NCI-H2171 treated with DMSO at 0.1 percent for 48 hours (cell line): ENCODE data around the gene LRMDA.
A peak's percentile ranks its signal among the peaks of the same experiment; 100 is the strongest.

Experiments used
- DNase-seq: peaks from one replicate; lab custom pipeline; 2025; lab: John Stamatoyannopoulos, UW

Gene LRMDA

DNA sequence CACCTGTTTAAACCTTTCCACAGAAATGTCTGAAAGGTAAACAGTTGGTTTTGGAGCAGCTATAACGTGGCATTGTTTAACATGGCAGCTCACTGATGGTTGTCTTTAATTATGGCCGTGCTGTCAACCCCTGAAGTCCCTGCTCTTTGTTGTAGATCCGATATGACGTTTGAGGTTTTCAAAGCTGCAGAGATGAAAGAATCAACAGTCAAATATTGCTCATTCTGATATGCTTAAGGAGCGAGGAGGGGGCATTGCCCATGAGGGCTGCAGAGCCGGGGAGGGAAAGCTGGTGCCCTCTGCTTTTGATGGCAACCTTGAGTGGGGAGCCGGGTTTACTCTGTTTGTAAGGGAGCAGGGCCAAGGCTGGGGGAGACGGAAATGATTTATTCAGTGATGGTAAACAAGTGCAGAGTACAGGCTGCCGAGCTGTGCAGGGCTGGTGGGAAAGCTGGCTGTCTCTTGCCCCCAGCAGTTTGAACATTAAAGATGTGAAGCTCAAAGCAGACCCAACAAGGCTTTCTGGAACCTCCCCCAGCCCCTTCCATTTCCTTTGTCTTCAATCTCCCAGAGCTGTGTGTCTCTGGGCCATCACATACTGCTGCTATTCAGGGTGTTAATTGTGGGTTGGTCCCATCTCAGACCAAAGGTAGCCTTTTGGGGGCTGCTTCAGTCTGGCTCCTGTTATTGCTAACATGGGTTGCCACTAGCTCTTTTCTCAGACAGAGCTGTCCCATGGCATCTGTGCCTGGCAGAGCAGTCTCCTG, 345.5 kb downstream of the LRMDA start:
- DNase-seq = no peak

DNA sequence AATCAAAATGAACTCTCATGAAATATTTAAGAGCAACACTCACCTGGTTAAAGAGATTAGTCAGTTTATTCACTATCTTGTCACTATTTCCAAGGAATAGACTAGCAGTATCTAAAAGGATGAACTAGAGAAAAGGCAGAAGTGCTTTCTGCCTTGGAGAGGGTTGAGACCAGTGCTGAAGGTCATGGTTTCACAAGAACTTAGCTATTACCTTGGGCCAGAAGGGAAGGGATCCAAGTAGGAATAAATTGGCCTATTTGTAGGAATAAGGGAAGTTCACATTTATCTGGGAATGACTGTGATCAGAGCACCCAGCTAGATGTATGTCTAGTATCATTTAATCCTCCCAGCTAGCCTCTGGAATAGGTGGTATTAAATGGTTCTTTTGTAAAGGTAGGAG, 347.2 kb downstream of the LRMDA start:
- DNase-seq = no peak

DNA sequence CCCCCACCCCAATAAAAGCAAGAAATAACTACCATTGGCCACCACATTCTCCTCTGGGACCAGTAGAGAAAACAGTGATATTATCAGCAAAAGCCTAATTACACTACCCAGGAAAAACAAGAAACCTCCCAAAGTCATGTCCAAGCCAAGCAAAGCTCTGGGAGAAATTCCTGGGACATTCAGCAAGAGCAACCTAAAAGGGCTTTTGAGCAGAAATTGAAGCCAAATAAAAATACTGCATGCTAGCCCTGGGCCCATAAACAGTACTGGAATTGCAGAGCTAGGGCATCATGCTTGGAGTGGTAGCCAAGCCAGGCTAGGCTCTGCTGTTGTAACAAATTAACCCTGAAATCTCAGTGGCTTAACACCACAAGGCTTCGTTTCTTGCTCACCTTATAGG, 347.9 kb downstream of the LRMDA start:
- no peak for DNase-seq

DNA sequence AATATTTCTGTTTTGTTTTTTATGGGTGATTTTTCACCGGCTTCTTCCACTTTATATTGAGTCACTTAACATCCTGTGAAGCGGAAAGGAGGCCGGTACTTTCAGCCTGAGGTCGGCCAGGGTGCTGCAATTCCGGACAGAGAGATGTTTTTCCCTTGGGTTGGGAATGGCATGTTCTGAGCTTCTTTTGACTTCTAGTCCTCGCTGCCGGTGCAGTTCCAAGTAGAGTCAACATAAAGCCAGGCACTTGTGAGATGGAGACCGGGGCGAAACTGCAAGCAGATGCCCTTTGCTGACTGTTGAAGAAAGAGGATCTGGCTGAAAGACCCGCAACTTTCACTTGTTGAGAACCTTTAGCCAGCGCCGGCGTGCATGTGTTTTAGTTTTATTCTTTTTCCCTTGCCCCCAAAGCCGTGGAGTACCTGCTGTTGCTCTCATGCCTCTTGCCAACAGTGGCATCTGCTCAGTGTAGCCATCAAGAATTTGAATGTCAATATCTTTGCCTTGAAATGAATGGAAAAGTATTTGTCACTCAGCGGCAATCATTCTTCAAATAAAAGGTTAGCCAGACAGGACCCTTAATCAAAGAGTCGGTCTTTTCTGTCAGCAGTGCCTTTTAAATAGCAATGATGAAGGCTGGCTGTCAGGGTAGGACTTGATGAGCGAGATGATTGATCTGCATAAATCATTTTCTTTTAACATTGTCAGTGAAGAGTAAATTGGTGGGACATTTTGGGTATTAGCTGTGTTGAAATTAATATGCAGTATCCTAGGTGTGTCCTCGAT, 351.2 kb downstream of the LRMDA start:
- DNase-seq = no peak

DNA sequence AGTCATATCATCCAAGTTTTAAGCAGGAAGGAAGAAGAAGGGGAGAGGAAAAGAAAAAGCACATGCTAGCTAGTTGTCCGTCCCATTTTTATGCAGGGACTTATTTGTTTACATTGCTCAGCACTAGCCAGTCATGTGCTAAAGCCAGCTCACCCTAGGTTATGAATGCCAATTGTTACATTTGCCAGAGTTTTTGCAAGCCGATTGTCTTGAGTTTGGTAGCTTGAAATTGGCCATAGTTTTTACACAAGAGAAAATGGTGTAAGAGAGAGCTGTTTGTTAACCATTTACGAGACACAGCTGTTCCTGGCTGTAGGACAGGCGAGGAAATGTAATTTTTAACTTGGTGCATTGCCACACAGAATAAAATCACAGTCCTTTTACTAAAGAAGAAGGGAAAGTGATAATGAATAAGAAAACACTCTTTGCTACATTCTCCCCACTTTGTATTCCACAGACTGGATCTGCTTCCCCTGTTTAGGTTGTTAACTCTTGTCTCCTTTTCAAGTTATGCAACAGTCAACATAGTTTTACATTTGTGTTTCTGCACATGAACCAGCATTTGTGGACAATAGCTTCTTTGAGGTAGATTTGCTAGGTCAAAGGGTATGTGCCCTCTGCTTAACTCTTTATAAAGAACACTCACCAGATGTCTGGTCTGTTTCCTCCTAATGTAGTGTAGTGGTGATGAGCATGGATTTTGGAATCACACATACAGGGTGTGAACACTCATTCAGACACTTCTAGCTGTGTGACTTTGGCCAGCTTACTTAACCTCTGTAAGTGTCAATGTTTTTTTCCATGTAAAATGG, 357.2 kb downstream of the LRMDA start:
- DNase-seq = no peak

DNA sequence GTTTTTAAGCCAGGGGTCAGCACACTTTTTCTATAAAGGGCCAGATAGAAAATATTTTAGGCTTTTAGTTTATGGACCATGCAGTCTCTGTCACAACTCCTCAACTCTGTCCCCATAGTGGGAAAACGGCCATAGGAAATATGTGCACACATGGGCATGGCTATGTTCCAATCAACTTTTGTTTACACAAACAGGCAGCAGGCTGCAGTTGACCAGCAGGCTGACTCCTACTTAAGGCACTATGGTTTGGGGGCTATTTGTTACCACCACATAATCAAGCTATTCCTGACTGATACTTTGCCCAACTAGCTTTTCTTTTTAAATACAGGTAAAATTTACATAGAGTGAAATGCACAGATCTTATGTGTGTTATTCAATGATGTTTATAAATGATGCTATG, 362.4 kb downstream of the LRMDA start:
- DNase-seq = no peak

DNA sequence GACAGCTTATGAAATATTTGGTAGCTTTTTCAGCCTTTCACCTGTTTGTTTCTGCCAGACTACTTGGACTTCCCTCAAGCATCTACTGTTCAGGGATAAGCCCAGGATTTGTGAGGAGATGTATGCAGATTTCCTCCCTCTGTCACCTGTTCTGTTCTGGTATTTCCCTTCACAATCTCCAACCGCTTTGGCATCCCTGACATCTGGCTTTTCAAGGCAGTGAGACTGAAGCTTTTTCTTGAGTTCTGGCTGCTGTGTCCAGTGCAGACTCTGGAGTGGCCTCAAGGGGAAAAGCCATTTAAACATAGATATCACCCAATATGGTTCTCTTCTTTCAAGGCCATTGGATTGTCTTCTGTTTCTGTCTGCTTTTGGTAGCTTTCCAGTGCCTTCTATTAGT, 369.7 kb downstream of the LRMDA start:
- DNase-seq = no peak

DNA sequence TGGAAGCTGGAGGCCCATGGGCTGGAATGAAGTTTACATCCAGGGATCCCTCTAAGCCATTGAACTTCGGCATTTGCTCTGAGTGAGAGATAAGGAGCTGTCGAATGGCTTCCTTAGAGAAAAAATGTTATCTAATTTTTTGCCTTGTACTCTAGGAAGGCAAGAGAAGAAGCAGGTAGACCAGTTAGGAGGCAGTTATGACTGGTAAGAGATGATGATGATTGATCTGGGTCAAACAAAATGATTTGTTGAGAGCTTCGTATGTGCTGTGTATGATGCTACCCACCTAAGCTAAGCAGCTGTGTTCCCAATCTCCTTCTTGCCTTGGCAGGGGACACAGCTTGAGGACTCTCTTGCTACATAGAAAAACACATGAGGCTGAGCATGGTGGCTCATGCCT, 370.2 kb downstream of the LRMDA start:
- DNase-seq = no peak

DNA sequence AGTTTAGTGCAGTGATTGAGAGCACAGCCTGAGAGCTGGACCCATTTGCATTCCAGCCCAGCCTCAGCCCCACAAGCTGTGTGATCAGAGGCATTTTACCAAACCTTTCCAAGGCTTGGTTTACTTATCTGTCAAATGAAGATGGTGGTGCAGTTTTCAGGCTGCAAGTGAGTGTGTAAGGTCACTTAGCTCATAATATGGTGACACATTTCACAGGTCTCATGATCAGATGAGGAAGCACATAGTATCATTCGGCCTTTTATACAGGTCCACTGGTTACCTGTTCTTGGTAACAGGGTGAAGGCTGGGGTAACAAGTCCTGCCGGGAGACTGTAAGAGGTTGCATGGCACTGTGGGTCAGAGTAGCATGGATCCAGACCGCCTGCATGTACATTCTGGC, 371.7 kb downstream of the LRMDA start:
- no peak for DNase-seq

DNA sequence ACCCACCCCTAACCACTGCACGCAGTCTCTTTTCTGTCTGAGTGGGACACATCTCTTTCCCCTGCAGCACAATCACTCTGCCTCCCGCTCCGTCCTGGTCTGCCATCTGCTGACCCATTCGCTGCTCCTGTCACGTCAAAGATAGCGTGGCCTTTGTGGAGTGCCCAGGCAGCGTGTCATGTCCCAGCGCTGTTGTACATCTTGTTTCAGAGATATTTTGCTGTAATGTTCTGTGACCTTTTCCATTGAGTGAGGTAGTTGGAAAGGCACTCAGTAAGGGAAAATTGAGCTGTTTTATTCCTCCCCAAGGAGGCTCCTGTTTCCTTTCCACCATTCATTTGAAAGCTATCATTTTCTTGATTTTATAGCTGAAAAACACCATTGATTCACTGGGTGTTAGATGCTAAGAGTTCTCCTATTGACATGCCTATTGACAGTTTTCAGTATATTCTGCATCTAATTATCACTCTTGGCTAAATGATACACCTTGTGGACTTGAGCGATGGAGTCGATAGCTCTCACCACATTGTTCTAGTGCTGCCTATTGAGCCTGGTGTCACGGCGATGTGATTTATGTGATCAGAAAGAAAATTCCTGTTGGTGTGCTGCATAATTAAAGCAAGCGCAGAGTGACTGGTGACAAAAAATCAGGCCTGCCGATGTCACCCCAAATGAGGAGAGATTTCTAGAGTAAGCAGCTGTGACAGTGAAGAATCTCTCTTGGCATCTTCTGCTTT, 372.6 kb downstream of the LRMDA start:
- peak; percentile 57 for DNase-seq

DNA sequence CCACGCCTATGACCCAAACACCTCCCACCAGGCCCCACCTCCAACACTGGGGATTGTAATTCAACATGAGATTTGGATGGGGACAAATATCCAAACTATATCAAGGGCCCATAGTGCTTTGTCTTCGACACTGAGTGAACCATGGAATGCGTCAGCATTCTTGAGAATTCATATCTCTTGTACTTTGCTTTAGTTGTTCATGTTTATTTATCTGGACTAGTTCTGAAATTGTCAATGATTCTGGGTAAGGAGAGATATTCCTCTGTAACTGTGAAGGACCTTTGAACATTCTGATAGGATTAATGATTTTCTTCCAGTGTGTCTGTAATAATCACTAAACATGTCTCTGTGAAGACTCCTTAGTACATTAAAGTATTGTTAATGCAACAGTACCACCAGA, 374.8 kb downstream of the LRMDA start:
- DNase-seq = no peak

DNA sequence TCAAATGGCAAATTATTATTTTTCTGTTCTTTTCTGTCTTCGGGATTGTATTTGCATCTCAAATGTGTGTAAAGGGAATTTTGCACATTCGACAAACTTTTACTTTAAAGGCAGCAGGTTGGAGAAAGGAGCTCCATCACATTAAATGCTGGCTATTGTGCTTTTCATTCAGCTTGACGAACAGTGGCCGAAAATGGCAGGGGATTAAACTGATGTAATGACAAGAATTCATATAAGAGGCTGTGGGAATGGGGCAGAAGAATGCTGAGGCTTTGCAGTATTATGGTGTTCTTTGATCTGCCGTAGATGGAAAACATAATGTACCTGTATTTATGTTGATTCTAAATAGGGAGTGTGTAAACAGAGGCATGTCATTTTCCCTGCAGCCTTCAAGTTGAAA, 376.0 kb downstream of the LRMDA start:
- no peak for DNase-seq

DNA sequence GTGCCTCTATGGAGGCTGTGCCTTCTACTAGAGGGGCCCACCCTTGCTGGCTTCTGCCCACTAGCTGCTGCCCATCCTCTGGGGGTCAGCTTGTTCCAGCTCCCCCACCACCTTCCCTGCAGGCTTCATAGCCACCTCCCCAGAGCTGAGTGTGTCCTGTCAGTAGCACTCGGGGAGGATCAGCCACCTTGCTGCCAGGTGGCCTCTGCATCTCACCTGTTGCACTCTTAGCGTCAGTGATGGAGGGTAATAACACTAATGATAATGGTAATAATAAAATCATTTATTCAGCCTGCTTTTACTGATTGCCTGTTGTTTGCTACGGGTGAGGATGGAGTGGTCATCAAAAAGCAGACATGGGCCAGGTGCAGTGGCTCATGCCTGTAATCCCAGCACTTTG, 377.6 kb downstream of the LRMDA start:
- no peak for DNase-seq

DNA sequence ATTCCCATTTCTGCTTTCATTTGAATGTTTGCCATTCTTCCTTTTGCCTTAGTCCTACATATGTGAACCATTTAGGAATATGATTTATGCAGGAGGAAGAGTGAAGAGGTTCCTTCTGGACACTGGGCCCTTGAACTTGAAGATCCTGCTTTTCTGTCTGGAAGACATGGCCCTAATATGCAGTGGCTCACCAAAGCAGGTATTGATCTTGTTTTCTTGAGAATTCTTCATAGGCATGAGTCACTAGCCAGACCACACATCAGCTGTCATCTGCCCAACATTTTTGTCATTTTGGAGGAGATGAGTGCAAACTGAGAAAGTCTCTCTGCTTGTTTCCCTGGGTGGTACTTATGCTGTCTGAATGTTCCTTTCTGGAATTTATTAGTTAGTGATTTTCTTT, 382.6 kb downstream of the LRMDA start:
- DNase-seq = no peak

DNA sequence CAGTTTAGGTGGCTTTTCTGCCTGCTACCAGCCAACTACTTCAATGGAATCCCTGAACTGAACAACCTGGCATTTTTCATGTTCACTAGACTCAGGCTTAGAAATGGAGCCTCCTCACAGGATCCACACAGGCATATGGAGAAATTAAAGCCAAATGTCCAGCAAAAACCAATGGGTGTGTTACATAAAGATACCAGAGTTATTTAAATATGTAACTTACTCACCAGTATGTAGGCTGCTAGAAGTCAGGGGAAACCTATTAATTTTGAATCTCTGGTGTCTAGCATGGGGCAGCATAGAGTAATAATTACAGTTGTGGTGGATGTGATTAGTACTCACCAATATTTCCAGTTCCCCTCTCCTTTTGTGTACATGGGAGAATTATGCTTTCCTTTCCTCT, 383.6 kb downstream of the LRMDA start:
- no peak for DNase-seq

DNA sequence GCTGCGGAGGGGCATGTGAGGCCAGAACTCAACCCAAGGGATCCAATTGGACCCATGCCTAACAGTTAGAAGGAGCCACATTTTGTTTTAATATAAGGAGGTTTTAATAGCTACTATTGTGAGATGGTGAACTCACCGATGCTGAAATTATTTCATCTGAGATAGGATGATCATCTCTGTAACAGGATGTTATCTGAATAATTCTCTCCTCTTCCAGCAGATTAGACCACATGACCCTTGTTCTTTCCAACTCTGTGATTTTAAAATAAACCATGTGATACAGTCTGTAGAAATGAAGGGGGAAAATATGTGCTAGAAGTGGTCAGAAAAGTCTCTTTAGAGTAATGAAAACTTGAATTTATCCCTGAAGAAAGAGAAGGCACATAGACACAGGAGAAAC, 385.8 kb downstream of the LRMDA start:
- DNase-seq = no peak

DNA sequence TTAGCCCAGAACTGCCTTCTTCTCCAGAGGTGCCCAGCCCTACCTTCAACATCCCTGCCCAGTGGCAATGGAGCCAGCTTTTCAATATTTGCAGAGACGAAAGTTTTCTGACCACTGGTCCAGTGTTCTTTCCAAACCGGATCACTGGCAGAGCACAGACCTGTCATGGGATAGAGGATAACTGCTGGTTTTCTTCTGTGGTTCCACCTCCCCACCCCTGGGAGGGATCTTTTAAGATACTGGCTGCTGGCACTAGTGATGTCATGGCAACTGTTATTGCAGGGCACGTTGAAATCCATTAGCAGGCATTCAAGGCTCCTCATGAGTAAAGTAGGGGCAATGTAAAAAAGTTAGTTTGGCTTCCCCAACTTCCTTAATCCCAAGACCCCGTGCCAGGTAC, 387.1 kb downstream of the LRMDA start:
- no peak for DNase-seq

DNA sequence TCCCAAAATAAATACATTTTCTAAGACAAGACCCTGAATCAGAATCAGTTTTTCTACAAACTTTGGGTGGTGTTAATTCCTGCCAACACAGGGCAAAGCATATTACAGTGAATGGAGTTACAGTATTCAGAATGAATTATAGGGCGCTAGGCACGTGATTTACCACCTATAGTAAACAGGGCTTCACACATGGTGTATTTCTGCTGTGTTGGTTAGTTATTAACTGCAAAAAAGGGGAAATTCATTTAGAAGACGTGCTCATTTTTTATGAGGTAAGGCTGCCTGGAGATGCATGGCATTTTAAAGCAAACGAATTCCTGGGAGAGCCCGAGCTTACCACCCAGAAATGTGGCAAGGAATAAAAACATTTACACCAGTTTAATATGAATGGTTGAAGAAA, 393.8 kb downstream of the LRMDA start:
- no peak for DNase-seq

DNA sequence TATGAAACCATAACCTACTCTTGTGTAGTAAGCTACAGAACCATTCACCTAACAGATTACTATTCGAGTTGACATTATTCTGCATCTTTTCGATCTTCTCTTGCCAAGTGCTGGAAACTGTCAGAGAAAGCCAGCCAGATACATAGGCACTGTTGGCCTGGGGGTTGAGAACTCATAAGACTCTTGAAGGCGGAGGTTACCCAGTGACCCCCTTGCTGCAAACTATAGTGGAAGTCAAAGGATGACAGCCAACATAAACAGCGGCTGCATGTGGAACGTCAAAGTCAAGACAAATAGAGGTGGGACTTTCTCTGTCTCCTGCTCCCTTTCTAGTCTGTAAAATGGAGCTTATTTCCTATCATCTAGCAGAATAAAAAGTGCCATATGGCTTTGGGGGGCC, 394.2 kb downstream of the LRMDA start:
- DNase-seq = no peak

DNA sequence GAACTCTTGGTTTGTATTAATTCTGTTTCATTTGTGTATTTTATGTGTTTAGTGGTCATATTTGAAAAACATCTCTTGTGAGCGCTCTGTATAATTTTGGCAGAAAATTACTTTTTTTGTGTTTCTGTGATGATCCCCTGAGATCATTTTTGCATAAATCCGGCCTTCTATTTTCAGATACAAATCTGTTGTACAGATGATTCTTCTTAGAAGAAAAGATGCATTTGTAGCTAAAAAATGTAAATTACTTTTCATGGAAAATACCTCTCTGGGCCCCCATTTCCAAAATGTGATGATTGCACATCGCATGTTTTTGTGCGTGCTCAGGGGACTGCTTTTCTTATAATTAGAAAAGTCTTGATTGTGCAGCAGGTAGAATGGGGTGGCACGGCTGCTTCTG, 395.4 kb downstream of the LRMDA start:
- no peak for DNase-seq

DNA sequence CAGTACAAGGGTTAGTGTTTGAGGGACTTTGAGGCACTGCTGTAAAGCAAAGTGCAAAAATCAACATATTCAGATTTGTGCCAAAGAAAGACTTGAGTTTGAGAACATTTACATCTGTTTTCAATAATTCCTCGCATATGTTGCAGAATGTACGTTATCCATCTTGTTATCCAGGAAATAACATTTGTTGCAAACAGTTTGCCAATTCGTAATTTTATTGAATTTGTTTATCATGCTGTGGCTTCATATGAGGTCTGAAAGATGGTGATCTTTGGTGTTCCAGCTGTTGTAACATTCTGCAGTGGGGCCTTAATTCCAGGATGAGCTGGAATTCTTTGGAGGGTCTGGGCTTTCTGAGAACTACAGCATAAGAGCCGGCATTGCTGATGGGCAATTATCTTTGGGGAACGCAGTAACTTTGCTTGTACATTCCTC, 396.2 kb downstream of the LRMDA start:
- DNase-seq = no peak

DNA sequence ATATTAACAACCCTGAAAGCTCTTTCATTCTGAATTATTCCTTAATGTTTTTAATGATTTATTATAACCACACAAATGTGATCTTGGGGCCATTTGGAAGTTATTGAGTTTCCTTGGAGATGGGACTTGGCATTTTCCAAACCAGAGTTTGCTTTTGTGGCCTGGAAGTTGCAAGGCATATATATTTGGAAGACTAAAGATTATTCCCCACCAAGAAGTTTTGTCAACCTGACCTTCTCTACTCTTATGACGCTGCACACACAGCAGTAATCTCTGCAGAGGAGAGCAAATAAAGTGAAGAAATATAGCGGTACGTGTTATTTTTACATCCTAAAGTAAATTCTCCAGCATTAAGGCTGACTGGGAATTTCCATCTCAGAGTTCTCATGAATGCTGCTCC, 397.0 kb downstream of the LRMDA start:
- DNase-seq = no peak
